GM10266 (cell line): ENCODE results near the gene RTEL1.
"Not testable (repeated sequence)": the region's sequence is repeated elsewhere in the genome, so short reads cannot be mapped to it uniquely, and the experiment has no call there.

Source experiments
- DNase-seq: peaks from one replicate; pipeline ENCODE4 v3.0.0; 2012; ENCODE audit errors: extremely low spot score
- TF ChIP-seq, protein P1 (sequence below): IDR thresholded peaks from 2 replicates; pipeline ENCODE4 v1.5.1; 2012; ENCODE audit warnings: mild to moderate bottlenecking, low read depth; ENCODE audit not compliant: control insufficient read depth, insufficient read depth; ENCODE audit errors: missing control alignments

Gene RTEL1

DNA sequence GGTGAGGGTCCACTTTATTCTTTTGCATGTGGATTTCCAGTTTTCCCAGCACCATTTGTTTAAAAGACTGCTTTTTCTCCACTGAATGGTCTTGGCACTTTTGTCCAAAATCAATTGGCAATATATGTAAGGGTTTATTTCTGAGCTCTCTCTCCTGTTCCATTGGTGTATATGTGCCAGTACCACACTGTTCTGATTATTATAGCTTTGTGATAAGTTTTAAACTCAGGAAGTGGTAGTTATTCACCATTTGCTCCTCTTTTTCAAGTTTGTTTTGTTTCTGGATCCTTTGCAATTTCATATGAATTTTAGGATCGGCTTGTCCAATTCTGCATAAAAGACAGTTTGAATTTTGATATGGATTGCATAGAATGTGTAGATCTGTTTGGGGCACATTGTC, 54.1 kb downstream of the RTEL1 start:
- TF ChIP-seq, protein P1, sequence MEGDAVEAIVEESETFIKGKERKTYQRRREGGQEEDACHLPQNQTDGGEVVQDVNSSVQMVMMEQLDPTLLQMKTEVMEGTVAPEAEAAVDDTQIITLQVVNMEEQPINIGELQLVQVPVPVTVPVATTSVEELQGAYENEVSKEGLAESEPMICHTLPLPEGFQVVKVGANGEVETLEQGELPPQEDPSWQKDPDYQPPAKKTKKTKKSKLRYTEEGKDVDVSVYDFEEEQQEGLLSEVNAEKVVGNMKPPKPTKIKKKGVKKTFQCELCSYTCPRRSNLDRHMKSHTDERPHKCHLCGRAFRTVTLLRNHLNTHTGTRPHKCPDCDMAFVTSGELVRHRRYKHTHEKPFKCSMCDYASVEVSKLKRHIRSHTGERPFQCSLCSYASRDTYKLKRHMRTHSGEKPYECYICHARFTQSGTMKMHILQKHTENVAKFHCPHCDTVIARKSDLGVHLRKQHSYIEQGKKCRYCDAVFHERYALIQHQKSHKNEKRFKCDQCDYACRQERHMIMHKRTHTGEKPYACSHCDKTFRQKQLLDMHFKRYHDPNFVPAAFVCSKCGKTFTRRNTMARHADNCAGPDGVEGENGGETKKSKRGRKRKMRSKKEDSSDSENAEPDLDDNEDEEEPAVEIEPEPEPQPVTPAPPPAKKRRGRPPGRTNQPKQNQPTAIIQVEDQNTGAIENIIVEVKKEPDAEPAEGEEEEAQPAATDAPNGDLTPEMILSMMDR: no peak
- no peak for DNase-seq

DNA sequence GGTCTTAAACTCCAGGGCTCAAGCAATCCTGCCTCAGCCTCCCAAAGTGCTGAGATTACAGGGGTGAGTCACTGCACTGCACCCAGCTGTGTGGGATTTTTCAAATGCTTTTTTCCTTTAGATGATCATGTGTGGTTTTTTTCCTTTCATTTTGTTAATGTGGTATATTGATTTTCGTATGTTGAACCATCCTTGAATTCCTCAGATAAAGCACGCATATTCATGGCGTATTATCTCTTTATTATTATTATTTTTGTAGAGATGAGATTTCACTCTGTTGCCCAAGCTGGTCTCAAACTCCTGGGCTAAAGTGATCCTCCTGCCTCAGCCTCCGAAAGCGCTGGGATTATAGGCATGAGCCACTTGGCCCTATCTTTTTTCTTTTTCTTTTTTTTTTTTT, 56.7 kb downstream of the RTEL1 start:
- DNase-seq: no peak
- TF ChIP-seq, protein P1: no peak

DNA sequence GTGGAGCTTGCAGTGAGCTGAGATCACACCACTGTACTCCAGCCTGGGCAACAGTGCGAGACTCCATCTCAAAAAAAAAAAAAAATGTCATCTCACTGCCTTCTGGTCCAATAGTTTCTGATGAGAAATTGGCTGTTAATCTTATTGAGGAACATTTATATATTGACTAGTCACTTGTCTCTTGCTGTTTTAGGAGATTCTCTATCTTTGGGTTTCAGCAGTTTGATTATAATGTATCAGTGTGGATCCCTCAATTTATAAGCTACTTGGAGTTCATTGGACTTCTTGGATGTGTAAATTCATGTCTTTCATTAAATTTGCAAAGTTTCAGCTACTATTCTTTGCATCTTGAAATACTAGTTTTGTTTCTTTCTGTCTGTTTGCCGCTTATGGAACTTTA, 60.9 kb downstream of the RTEL1 start:
- no peak for DNase-seq
- TF ChIP-seq, protein P1: no peak

DNA sequence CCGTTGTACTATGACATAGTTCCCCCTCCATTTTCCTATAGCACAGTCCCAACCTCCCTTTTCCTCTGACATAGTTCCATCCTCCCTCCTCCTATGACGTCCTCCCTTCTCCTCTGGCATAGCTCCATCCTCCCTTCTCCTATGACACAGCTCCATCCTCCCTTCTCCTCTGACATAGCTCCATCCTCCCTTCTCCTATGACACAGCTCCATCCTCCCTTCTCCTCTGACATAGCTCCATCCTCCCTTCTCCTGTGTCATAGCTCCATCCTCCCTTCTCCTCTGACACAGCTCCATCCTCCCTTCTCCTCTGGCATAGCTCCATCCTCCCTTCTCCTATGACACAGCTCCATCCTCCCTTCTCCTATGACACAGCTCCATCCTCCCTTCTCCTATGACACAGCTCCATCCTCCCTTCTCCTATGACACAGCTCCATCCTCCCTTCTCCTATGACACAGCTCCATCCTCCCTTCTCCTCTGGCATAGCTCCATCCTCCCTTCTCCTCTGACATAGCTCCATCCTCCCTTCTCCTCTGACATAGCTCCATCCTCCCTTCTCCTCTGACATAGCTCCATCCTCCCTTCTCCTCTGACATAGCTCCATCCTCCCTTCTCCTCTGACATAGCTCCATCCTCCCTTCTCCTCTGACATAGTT, 65.0 kb downstream of the RTEL1 start:
- DNase-seq: not testable (repeated sequence)

DNA sequence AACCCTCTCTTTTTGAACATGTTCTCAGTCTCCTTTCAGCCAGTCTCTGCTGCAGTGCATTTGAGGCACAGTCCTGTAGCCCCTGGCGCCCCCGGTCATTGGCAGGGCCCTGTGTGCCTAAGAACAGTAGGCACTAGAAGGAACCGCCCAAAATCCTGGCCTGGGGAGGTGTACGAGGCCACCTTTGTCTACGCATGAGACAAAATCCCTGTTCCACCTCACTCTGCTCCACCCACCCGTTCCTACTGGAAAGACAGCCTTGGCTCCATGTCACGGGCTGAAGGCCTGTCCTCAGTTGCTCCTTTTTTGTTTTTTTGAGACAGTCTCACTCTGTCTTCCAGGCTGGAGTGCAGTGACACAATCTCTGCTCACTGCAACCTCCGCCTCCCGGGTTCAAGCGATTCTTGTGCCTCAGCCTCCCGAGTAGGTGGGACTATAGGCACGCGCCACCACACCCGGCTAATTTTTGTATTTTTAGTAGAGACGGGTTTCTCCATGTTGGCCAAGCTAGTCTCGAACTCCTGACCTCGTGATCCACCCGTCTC, 72.1 kb downstream of the RTEL1 start:
- not testable (repeated sequence) for DNase-seq

DNA sequence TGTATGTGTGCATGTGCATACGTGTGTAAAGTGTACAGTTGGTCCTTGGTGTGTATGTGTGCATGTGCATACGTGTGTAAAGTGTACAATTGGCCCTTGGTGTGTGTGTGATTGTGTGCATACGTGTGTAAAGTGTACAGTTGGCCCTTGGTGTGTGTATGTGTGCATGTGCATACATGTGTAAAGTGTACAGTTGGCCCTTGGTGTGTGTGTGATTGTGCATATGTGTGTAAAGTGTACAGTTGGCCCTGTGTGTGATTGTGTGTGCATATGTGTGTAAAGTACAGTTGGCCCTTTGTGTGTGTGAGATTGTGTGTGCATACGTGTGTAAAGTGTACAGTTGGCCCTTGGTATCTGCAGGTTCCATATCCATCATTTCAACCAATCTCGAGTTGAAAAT, 73.3 kb downstream of the RTEL1 start:
- DNase-seq: no peak
- TF ChIP-seq, protein P1: no peak

DNA sequence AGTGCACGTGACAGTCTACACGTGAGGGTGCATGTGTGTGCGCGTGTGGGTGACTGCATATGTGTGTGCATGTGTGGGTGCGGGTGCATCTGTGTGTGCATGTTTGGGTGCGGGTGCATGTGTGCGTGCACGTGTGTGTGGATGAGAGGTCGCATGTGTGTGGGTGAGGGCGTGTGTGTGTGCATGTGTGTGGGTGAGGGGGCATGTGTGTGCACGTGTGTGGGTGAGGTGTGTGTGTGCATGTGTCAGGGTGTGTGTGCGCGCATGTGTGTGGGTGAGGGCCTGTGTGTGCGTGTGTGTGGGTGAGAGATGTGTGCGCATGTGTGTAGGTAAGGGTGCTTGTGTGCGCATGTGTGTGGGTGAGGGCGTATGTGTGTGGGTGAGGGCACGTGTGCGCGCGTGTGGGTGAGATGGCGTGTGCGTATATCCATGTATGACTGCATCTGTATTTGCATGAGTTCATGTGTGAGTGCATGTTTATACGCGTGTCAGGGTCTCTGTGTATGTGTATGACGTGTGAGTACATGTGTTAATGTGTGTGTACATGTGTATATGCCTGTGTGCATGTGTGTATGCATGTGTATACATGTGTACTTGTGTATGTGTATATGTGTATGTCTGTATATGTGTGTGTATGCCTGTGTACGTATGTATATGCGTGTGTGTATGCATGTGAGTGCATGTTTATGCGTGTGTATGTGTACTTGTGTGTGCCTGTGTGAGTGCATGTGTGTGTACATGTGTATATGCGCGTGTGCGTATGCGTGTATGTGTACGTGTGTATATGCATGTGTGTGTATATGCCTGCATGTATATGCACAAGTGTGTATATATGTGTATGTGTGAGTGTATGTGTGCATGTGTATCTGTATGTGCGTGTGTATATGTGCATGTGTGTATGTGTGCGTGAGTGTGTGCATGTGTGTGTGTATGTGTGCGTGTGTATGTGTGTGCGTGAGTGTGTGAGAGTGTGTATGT, 74.3 kb downstream of the RTEL1 start:
- TF ChIP-seq, protein P1: no peak
- no peak for DNase-seq

DNA sequence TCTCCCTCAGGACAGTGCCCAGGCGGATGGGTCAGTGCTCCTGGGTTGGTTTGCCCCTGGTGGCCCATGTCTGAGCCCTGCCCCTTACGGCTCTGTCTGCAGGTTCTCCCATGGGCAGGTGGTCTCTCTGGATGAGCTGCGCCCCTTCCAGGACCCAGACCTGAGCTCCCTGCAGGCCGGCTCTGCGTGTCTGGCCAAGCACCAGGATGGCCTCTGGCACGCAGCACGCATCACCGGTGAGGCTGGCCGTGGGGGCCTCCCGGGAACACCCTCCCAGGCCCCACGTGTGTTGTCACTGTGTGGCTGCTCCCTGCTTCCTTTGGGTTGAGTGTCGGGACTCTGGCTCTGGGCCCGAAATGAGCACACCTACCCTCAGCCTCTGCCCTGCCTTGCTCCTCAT, 75.0 kb downstream of the RTEL1 start:
- no peak for DNase-seq
- TF ChIP-seq, protein P1: no peak
